WTC11 (cell line): Measurements from ENCODE around the gene KDM2A. TPM values are rescaled to one million over a fixed set of nuclear protein-coding genes. Genes with fewer than 3 reads are reported as not detected.

Experiments used
- ATAC-seq: fragments of 200-7000 bp; cut with Tn5 transposase; 2 replicates; pipeline ENCODE4 v1.10.0; 2021; ENCODE audit warnings: mild to moderate bottlenecking, moderate library complexity
- CTCF ChIA-PET: fragments of 300-600 bp; sonication (Branson Sonifier 250); formaldehyde crosslinking; loops from one replicate; lab custom pipeline; 2021; ENCODE audit warnings: antibody characterized with exemption; lab: Charles Lee
- POLR2A ChIA-PET: fragments of 350-600 bp; sonication (Branson Sonifier 250); formaldehyde crosslinking; loops from one replicate; lab custom pipeline; 2021; ENCODE audit warnings: antibody characterized with exemption; lab: Charles Lee
- DNase-seq: peaks from one replicate; pipeline ENCODE4 v3.0.0; 2021; ENCODE audit warnings: low spot score
- H3K27ac Mint-ChIP-seq: 2 replicates; pipeline ENCODE4 v1.8.0; 2021; ENCODE audit warnings: mixed read lengths
- H3K27me3 Mint-ChIP-seq: 2 replicates; pipeline ENCODE4 v1.8.0; 2021; ENCODE audit warnings: low read depth, mild to moderate bottlenecking, moderate library complexity, mixed read lengths
- H3K36me3 Mint-ChIP-seq: 2 replicates; pipeline ENCODE4 v1.8.0; 2021; ENCODE audit warnings: mixed read lengths
- H3K4me1 Mint-ChIP-seq: 2 replicates; pipeline ENCODE4 v1.8.0; 2022; ENCODE audit warnings: mixed read lengths
- H3K4me3 Mint-ChIP-seq: 2 replicates; pipeline ENCODE4 v1.8.0; 2021; ENCODE audit warnings: mild to moderate bottlenecking, moderate library complexity, mixed read lengths
- H3K9me3 Mint-ChIP-seq: 2 replicates; pipeline ENCODE4 v1.8.0; 2021; ENCODE audit warnings: mixed read lengths
- ARID4B ChIP-seq: sonication (generic); formaldehyde crosslinking; IDR thresholded peaks from 2 replicates; pipeline ENCODE4 v1.8.0; 2023; ENCODE audit warnings: missing genetic modification reagents, mild to moderate bottlenecking, borderline replicate concordance
- CBFB ChIP-seq: sonication (generic); formaldehyde crosslinking; IDR thresholded peaks from 2 replicates; pipeline ENCODE4 v1.8.1; 2022; ENCODE audit warnings: mild to moderate bottlenecking, low read depth, missing genetic modification reagents
- ESRRA ChIP-seq: sonication (generic); formaldehyde crosslinking; IDR thresholded peaks from 2 replicates; pipeline ENCODE4 v1.8.1; 2022; ENCODE audit warnings: mild to moderate bottlenecking, missing genetic modification reagents, borderline replicate concordance
- FOXK1 ChIP-seq: sonication (generic); formaldehyde crosslinking; IDR thresholded peaks from 2 replicates; pipeline ENCODE4 v1.8.0; 2022; ENCODE audit warnings: mild to moderate bottlenecking, moderate library complexity, missing genetic modification reagents
- FOXP1 ChIP-seq: sonication (generic); formaldehyde crosslinking; IDR thresholded peaks from 2 replicates; pipeline ENCODE4 v1.8.0; 2022; ENCODE audit warnings: missing genetic modification reagents, mild to moderate bottlenecking, moderate library complexity, borderline replicate concordance
- FOXP4 ChIP-seq: sonication (generic); formaldehyde crosslinking; IDR thresholded peaks from 2 replicates; pipeline ENCODE4 v1.8.0; 2022; ENCODE audit warnings: mild to moderate bottlenecking, missing genetic modification reagents
- HMGXB4 ChIP-seq: sonication (generic); formaldehyde crosslinking; IDR thresholded peaks from 2 replicates; pipeline ENCODE4 v1.8.1; 2023; ENCODE audit warnings: mild to moderate bottlenecking, moderate library complexity, missing genetic modification reagents
- IRF2 ChIP-seq: sonication (generic); formaldehyde crosslinking; IDR thresholded peaks from 2 replicates; pipeline ENCODE4 v1.8.0; 2022; ENCODE audit warnings: low read depth, missing genetic modification reagents, borderline replicate concordance
- STAT6 ChIP-seq: sonication (generic); formaldehyde crosslinking; conservative IDR thresholded peaks from 2 replicates; pipeline ENCODE4 v1.8.1; 2023; ENCODE audit warnings: mild to moderate bottlenecking, low read depth, missing genetic modification reagents, moderate library complexity
- TEAD4 ChIP-seq: sonication (generic); formaldehyde crosslinking; IDR thresholded peaks from 2 replicates; pipeline ENCODE4 v1.8.0; 2022; ENCODE audit warnings: mild to moderate bottlenecking, missing genetic modification reagents
- ZNF423 ChIP-seq: fragments of 250-450 bp; sonication (Bioruptor Pico); IDR thresholded peaks from 2 replicates; pipeline ENCODE4 v2.1.2; 2022; ENCODE audit warnings: mild to moderate bottlenecking, moderate library complexity
- total RNA-seq: library from RNA; stranded (reverse); gene quantifications from 3 replicates; pipeline ENCODE4 v1.2.3, GENCODE V29; 2021

Gene KDM2A
- total RNA-seq, 1 experiment from 2014 or later = 58.0 TPM

GRCh38 chr11:67117672-67118180 lies 1.3 kb upstream of the KDM2A start (continued):
- TF ChIP-seq ESRRA (CRISPR knock-in tag) (no peak), IRF2 (CRISPR knock-in tag) (no peak)

- ATAC-seq = peak; percentile 44
- POLR2A ChIA-PET = interaction anchor here (1.0 to 1.8 kb wide), 2 partner anchors 122 to 171 kb away, joined by 3 to 11 read pairs; partner anchors contain the start of gene ANKRD13D
- Mint-ChIP-seq H3K4me1 (peaks cover 36% of the 10 kb centered on the region), H3K27ac (no peak overlapping the region), H3K4me3 (peak overlapping the region; percentile 43), H3K36me3 (peaks cover 16% of the 10 kb centered on the region), H3K9me3 (no peaks in the 10 kb centered on the region), H3K27me3 (peaks cover 4% of the 10 kb centered on the region; the same call in 1 of the 2 replicates)
- TF ChIP-seq TEAD4 (CRISPR knock-in tag) = no peak
- TF ChIP-seq ZNF423 (CRISPR knock-in tag) = peak; percentile 13; the same call in 1 of the 2 replicates
- TF ChIP-seq ARID4B (CRISPR knock-in tag) = no peak
- TF ChIP-seq FOXK1 (CRISPR knock-in tag) = no peak
- no peak for TF ChIP-seq CBFB (CRISPR knock-in tag)
- TF ChIP-seq STAT6 (CRISPR knock-in tag) = no peak
- peak; percentile 23; the same call in 1 of the 2 replicates for TF ChIP-seq FOXP4
- peak; percentile 53; the same call in 1 of the 2 replicates for TF ChIP-seq FOXP1 (CRISPR knock-in tag)
- no peak for TF ChIP-seq IRF2 (CRISPR knock-in tag)
- TF ChIP-seq HMGXB4 (CRISPR knock-in tag) = 0 out of 2 replicates have a peak, but pooled peaks have one; percentile 54
- peak; percentile 64 for DNase-seq
- CTCF ChIA-PET = interaction anchor here (0.6 to 3.9 kb wide), 16 partner anchors 9 to 458 kb away, joined by 3 to 33 read pairs (median 5); partner anchors contain the start of gene PPP1CA
Measured at GRCh38 chr11:67118181-67118766, 789 bp upstream of the KDM2A start.
